ENCODE results near the gene FAT1.

Gene FAT1

GRCh38 chr4:186723292-186724057 lies at the start of gene FAT1:
Gene FAT1 (minus strand): TSS chr4:186723856. CDS start chr4:186709827, 14,029 bp downstream.
- TF ChIP-seq CTCF (IDR thresholded peaks at IDR 0.05; ENCODE audit: low read depth, low read length) = no peak
- peak; percentile 68 for DNase-seq (ENCODE audit: extremely low read depth, low read depth)

- TF ChIP-seq CTCF (IDR thresholded peaks at IDR 0.05; ENCODE audit: low read depth, low read length) = no peak
Measured at GRCh38 chr4:186772936-186773487, 49.4 kb upstream of the FAT1 start.

GRCh38 chr4:186771624-186772023 lies 48.0 kb upstream of the FAT1 start:
- TF ChIP-seq CTCF (IDR thresholded peaks at IDR 0.05; ENCODE audit: low read depth, low read length) = no peak
- DNase-seq (ENCODE audit: extremely low read depth, low read depth) = no peak

More at GRCh38 chr4:186772936-186773487, 49.4 kb upstream of the FAT1 start:
- DNase-seq (ENCODE audit: extremely low read depth, low read depth) = no peak

- no peak for TF ChIP-seq CTCF (IDR thresholded peaks at IDR 0.05; ENCODE audit: low read depth, low read length)
- DNase-seq (ENCODE audit: extremely low read depth, low read depth) = no peak
Measured at GRCh38 chr4:186770481-186771175, 47.0 kb upstream of the FAT1 start.

GRCh38 chr4:186767794-186768193 lies 44.1 kb upstream of the FAT1 start:
- DNase-seq (ENCODE audit: extremely low read depth, low read depth) = no peak
- TF ChIP-seq CTCF (IDR thresholded peaks at IDR 0.05; ENCODE audit: low read depth, low read length) = no peak

GRCh38 chr4:186765673-186766546 lies 42.3 kb upstream of the FAT1 start:
- no peak for DNase-seq (ENCODE audit: extremely low read depth, low read depth)
- no peak for TF ChIP-seq CTCF (IDR thresholded peaks at IDR 0.05; ENCODE audit: low read depth, low read length)
